Lower lobe of right lung (tissue), 2 donors: ENCODE data around the gene DHX8. TPM values are rescaled to one million over a fixed set of nuclear protein-coding genes. Genes with fewer than 3 reads are reported as not detected.

Source experiments
- ATAC-seq, 2 donors: fragments of 200-7000 bp; cut with Tn5 transposase; one replicate each; pipeline ENCODE4 v1.9.1; 2020 to 2022; ENCODE audit warnings: mild to moderate bottlenecking in 2 of 2, moderate library complexity in 2 of 2
- DNase-seq: peaks from one replicate; pipeline ENCODE4 v3.0.0-alpha.2; 2020
- H3K27ac ChIP-seq: fragments of 200-600 bp; one replicate; pipeline ENCODE4 v1.8.0; 2022
- H3K27me3 ChIP-seq: fragments of 200-600 bp; one replicate; pipeline ENCODE4 v1.8.0; 2022; ENCODE audit warnings: low read depth
- H3K36me3 ChIP-seq: fragments of 200-600 bp; one replicate; pipeline ENCODE4 v1.8.0; 2022; ENCODE audit warnings: mild to moderate bottlenecking
- H3K4me1 ChIP-seq: fragments of 200-600 bp; one replicate; pipeline ENCODE4 v1.8.0; 2022
- H3K4me3 ChIP-seq: fragments of 200-600 bp; one replicate; pipeline ENCODE4 v1.8.0; 2022; ENCODE audit warnings: mild to moderate bottlenecking
- H3K9me3 ChIP-seq: fragments of 200-600 bp; one replicate; pipeline ENCODE4 v1.8.0; 2022
- intact Hi-C: fragments of 100-400 bp; cut with DNase I; formaldehyde crosslinking; loops from one replicate; pipeline ENCODE4 v1.11.0; 2022
- total RNA-seq: library from RNA; stranded (reverse); fragmentation: NEBNext Ultra II Directional; extraction: Animal tissue kit (Norgen Biotek cat#: 25700); gene quantifications from one replicate; pipeline ENCODE4 v1.2.1, GENCODE V29; 2021
- TF ChIP-seq, protein P1 (sequence below): fragments of 200-600 bp; IDR thresholded peaks from one replicate; pipeline ENCODE4 v1.8.0; 2022; ENCODE audit warnings: antibody characterized with exemption, mild to moderate bottlenecking
- donor health status: DM: no; HTN: yes; CAD: no; lungs with severe emphysema.

Gene DHX8
- total RNA-seq, 1 donor from 2014 or later: 56.7 TPM

DNA sequence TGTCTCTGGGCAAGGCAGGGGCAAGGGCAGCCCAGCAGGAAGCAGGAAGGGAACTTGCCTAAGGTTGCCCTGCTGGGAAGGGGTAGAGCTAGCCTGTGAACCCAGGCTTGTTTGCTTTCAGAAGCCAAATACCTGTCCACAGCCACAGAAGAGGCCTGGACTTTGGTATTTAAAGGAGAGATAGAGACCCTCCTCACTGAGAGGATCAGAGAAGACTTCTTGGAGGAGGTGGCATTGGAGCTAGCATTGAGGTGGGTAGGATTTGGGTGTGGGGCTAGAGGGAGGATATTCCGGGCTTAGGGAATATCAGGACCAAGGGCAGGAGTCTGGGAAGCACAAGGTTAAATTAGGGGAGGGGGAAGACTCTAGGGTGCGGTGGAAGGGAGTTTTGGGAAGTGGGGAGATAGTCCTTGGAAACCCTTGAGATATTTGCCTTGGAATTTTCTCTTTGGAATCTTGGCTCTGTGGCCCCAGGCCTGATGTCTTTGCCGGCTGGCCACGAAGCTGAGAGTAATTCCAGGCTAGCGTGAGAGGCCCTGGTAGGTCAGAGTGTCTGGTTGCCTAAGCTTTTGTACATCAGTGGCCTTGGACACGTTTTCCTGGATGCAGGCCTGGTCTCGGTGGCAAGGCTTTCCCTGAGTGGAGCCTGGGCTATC, 75.5 kb downstream of the DHX8 start:
- intact Hi-C loops: no loop called here
- Histone ChIP-seq H3K27ac (no peak overlapping the region), H3K4me1 (peaks cover 12% of the 10 kb centered on the region), H3K4me3 (no peak overlapping the region), H3K36me3 (no peaks in the 10 kb centered on the region), H3K9me3 (no peaks in the 10 kb centered on the region), H3K27me3 (peaks cover 6% of the 10 kb centered on the region)
- DNase-seq: no peak
- ATAC-seq: peak in 1 of 2 donors; percentile 38
- TF ChIP-seq, protein P1, sequence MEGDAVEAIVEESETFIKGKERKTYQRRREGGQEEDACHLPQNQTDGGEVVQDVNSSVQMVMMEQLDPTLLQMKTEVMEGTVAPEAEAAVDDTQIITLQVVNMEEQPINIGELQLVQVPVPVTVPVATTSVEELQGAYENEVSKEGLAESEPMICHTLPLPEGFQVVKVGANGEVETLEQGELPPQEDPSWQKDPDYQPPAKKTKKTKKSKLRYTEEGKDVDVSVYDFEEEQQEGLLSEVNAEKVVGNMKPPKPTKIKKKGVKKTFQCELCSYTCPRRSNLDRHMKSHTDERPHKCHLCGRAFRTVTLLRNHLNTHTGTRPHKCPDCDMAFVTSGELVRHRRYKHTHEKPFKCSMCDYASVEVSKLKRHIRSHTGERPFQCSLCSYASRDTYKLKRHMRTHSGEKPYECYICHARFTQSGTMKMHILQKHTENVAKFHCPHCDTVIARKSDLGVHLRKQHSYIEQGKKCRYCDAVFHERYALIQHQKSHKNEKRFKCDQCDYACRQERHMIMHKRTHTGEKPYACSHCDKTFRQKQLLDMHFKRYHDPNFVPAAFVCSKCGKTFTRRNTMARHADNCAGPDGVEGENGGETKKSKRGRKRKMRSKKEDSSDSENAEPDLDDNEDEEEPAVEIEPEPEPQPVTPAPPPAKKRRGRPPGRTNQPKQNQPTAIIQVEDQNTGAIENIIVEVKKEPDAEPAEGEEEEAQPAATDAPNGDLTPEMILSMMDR: no peak

DNA sequence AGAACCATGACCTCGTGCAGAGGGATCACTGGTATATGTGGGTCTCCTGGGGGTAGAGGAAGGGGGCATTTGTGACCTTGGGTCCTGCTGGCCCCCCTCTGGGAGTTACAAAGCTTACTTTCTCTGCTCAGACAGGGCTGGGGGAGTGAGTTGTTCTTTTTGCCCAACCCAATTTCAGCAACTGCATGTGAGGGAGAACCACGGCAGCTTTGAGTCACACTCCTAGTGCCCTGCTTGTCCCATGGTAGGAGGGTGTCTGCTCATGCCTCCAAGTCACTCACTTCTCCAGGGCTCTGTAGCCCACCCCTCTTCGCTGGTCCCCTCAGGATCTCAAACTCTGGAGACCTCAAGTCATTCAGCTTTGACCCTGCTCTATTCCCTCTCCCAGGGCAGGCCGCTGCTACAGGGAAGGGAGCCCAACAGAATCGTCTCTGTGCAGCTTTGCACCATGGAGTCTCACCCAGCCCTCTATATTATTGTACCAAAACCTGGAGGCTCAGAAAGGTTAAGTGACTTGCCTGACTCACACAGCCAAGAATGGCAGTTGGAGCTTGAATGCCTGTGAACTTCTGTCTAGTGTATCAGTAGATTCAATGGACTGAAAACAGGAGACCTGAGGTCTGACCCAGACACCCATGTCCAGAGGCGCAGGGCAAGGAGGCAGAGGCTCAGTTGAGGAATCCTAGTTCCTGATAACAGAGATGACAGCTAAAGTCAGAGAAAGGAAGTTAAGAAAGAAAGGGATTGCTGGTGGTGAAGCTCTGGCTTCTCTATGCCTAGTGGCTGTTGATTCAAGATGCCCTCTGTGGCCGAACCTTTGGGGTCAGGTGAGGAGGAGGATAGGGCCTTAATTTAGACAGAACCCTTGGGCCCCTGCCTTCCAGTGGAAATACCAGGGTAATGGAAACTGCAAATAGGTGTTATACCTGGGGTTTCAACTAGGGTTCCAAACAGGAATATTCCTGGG, 77.0 kb downstream of the DHX8 start:
- TF ChIP-seq, protein P1: no peak
- H3K27me3 ChIP-seq: peaks cover 6% of the 10 kb centered on the region

DNA sequence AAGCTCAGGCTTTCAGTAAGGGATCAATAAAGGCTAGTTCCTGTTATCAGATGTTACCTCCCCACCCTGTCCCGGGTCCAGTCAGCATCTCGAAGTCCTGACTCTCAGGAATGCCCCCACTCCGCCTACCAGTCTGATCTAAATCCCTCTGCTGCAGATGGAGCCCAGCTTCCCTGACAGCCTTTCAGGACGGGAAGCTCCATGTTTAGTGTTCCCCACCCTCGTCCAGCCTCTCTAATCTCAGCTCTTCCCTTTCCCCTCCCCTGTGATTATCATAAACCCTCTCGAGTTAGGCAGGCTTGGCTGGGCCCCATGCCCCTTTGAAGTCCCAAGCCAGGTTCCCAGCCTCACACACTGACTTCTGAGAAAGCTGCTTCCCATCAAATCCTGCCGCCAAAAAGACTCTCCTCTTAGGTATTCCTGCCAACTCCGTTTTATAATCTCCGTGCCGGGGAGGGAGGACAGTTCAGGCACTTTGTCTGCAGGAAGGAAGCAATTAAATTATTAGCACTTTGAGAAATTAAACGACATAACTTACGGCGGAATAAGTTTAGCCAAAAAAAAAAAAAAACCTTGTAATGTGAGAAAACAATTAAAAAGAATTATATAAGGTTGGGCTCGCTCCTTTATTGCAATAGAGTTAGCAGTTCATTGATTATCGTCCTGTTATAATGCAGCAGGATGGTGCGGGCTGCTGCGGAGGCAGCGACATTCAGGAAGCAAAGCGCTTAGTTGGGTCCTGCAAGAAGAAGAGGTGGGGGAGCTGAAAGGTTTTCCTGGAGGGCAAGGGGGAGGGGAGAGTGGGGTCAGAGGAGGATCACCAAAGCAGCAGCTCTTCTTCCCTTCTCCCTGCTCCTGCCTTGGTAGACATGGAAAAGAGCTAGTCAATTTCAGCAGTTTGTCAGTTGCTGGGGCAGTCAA, 79.2 kb downstream of the DHX8 start:
- TF ChIP-seq, protein P1: no peak
- no peak overlapping the region for H3K4me3 ChIP-seq
- intact Hi-C loops: no loop called here
- H3K36me3 ChIP-seq: no peaks in the 10 kb centered on the region
- H3K9me3 ChIP-seq: no peaks in the 10 kb centered on the region
- no peak for ATAC-seq
- DNase-seq: no peak
- no peak overlapping the region for H3K27ac ChIP-seq
- peaks cover 6% of the 10 kb centered on the region for H3K27me3 ChIP-seq
- peaks cover 8% of the 10 kb centered on the region for H3K4me1 ChIP-seq

More for the DNA sequence above, 77.0 kb downstream of the DHX8 start:
- no peak overlapping the region for H3K27ac ChIP-seq
- peaks cover 12% of the 10 kb centered on the region for H3K4me1 ChIP-seq
- no peak overlapping the region for H3K4me3 ChIP-seq
- intact Hi-C loops: no loop called here
- H3K9me3 ChIP-seq: no peaks in the 10 kb centered on the region
- H3K36me3 ChIP-seq: no peaks in the 10 kb centered on the region
- no peak for DNase-seq
- ATAC-seq: no peak

DNA sequence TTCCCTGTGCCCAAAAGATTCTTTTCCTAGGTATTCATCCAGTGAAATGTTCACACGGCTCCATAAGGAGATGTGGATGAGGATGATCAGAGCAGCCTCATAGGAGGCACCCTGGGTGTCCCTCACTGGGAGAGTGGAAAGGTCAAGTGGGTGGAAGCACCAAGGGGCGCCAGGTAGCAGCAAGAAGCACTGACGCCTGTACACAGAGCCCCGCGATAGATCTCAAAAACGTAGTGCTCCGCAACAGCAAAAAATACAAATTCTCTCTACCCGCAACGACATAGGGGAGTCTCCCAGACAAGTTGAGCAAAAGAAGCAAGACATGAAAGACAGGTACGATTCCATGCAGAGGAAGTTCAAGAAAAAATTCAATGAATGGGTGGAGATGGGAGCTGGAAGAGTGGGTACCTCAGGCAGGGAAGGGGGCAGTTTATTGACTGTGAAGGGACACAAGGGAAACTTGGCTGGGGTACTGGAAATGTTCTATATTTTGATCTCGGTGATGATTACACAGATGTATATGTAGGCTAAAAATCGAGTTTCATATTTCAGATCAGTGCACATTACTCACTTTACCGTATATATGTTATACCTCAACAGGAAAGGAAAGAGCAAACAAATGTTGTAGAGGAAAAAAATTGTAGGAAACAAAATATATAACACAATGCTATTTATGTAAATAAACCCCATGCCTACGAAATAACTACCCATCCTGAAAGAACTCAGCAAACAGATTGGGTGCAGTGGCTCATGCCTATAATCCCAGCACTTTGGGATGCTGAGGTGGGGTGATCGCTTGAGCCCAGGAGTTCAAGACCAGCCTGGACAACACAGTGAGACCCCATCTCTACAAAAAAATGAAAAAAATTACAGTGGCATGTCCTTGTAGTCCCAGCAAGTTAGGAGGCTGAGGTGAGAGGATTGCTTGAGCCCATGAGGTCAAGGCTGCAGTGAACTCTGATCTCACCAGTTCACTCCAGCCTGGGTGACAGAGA, 80.1 kb downstream of the DHX8 start:
- TF ChIP-seq, protein P1: no peak
- Histone ChIP-seq H3K27ac (no peak overlapping the region), H3K9me3 (no peaks in the 10 kb centered on the region), H3K36me3 (no peaks in the 10 kb centered on the region), H3K4me1 (peaks cover 8% of the 10 kb centered on the region), H3K27me3 (peaks cover 6% of the 10 kb centered on the region), H3K4me3 (no peak overlapping the region)
- intact Hi-C loops: no loop called here
- DNase-seq (no peak), ATAC-seq (no peak)
